DMS 273 (cell line): ENCODE data around the gene CEMIP.

Source experiments
- DNase-seq: peaks from one replicate; lab custom pipeline; 2025; ENCODE audit not compliant: unreplicated experiment; lab: John Stamatoyannopoulos, UW

The CEMIP gene

GRCh38 chr15:80921736-80922410, 142.7 kb downstream of the CEMIP start:
- DNase-seq, result no peak

GRCh38 chr15:80923668-80924067, 144.5 kb downstream of the CEMIP start:
- no peak for DNase-seq

GRCh38 chr15:80924278-80924677, 145.1 kb downstream of the CEMIP start:
- no peak for DNase-seq

GRCh38 chr15:80925597-80926059, 146.5 kb downstream of the CEMIP start:
- peak; percentile 78 for DNase-seq

- peak; percentile 32 for DNase-seq
Measured at GRCh38 chr15:80926126-80926525, 147.0 kb downstream of the CEMIP start.

- DNase-seq, result no peak
Measured at GRCh38 chr15:80929225-80929624, 150.1 kb downstream of the CEMIP start.

GRCh38 chr15:80929689-80930088, 150.5 kb downstream of the CEMIP start:
- DNase-seq, result no peak

- DNase-seq, result no peak
Measured at GRCh38 chr15:80931191-80931590, 152.0 kb downstream of the CEMIP start.

GRCh38 chr15:80931721-80932512, 152.7 kb downstream of the CEMIP start:
- DNase-seq, result no peak

GRCh38 chr15:80932513-80932815, 153.3 kb downstream of the CEMIP start:
- no peak for DNase-seq

GRCh38 chr15:80932989-80933388, 153.8 kb downstream of the CEMIP start:
- DNase-seq, result no peak

- DNase-seq, result no peak
Measured at GRCh38 chr15:80934761-80935221, 155.6 kb downstream of the CEMIP start.

- DNase-seq, result no peak
Measured at GRCh38 chr15:80936288-80937078, 157.3 kb downstream of the CEMIP start.

GRCh38 chr15:80937718-80938117, 158.5 kb downstream of the CEMIP start:
- no peak for DNase-seq

GRCh38 chr15:80939216-80939615, 160.0 kb downstream of the CEMIP start:
- no peak for DNase-seq

- DNase-seq, result no peak
Measured at GRCh38 chr15:80940331-80940730, 161.2 kb downstream of the CEMIP start.

GRCh38 chr15:80940851-80941250, 161.7 kb downstream of the CEMIP start:
- DNase-seq, result no peak

- no peak for DNase-seq
Measured at GRCh38 chr15:80942266-80942665, 163.1 kb downstream of the CEMIP start.

- DNase-seq, result no peak
Measured at GRCh38 chr15:80942746-80943565, 163.8 kb downstream of the CEMIP start.

- DNase-seq, result no peak
Measured at GRCh38 chr15:80944818-80945217, 165.6 kb downstream of the CEMIP start.

- no peak for DNase-seq
Measured at GRCh38 chr15:80945605-80946004, 166.4 kb downstream of the CEMIP start.
